Measurements from ENCODE around the gene SORCS2. TPM values are rescaled to one million over a fixed set of nuclear protein-coding genes. Genes with fewer than 3 reads are reported as not detected.

Gene SORCS2
- total RNA-seq, 1 donor from 2014 or later, result 3.0 TPM

DNA sequence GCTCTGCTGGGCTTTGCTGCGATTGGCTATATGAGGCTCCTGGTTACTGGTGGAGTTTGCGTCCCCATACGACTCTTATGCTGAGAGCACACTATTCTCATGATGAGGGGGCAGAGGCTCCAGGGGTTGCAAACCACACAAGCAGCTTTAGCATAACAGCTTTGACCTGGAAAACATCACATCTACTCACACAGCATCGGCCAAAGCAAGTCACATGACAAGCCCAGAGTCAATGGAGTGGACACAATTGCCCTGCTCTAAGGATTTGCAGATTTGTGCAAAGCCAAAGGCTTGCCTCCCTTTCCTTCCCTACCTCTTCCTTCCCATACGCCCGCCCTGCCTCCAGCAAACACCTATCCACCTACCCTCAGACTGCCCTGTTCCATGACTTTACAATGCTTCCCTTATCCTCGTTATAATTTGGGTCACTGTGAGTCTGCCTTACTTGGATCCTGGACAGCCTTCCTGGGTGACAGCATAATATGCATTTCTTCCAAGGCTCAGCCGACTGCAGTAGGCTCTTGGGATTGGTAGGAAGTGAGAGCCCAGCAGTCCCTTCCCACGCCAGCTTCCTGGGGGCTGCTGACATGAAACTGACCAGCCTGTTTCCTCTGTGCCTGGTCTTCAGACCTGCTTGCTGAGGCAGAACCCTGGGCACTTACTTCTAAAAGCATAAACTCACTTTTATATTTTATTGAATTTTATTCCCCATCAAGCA lies 450.6 kb downstream of the SORCS2 start:
- peaks cover 8% of the 10 kb centered on the region for H3K27me3 Mint-ChIP-seq (ENCODE audit: unreplicated experiment)
- H3K9me3 Mint-ChIP-seq (ENCODE audit: unreplicated experiment), result no peaks in the 10 kb centered on the region
- H3K36me3 Mint-ChIP-seq (ENCODE audit: unreplicated experiment), result no peaks in the 10 kb centered on the region
- peaks cover 2% of the 10 kb centered on the region for H3K4me1 Mint-ChIP-seq (ENCODE audit: unreplicated experiment)
- H3K27ac Mint-ChIP-seq (ENCODE audit: unreplicated experiment), result no peak overlapping the region
- TF ChIP-seq, protein P1, sequence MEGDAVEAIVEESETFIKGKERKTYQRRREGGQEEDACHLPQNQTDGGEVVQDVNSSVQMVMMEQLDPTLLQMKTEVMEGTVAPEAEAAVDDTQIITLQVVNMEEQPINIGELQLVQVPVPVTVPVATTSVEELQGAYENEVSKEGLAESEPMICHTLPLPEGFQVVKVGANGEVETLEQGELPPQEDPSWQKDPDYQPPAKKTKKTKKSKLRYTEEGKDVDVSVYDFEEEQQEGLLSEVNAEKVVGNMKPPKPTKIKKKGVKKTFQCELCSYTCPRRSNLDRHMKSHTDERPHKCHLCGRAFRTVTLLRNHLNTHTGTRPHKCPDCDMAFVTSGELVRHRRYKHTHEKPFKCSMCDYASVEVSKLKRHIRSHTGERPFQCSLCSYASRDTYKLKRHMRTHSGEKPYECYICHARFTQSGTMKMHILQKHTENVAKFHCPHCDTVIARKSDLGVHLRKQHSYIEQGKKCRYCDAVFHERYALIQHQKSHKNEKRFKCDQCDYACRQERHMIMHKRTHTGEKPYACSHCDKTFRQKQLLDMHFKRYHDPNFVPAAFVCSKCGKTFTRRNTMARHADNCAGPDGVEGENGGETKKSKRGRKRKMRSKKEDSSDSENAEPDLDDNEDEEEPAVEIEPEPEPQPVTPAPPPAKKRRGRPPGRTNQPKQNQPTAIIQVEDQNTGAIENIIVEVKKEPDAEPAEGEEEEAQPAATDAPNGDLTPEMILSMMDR (IDR thresholded peaks at IDR 0.05), result no peak
- DNase-seq (ENCODE audit: extremely low spot score, unreplicated experiment), result no peak
- no peak overlapping the region for H3K4me3 Mint-ChIP-seq (ENCODE audit: unreplicated experiment)

GRCh38 chr4:7645158-7645557 lies 452.8 kb downstream of the SORCS2 start:
- DNase-seq (ENCODE audit: extremely low spot score, unreplicated experiment), result no peak
- Mint-ChIP-seq H3K9me3 (ENCODE audit: unreplicated experiment) (no peaks in the 10 kb centered on the region), H3K27me3 (ENCODE audit: unreplicated experiment) (peaks cover 8% of the 10 kb centered on the region), H3K4me1 (ENCODE audit: unreplicated experiment) (peaks cover 11% of the 10 kb centered on the region), H3K4me3 (ENCODE audit: unreplicated experiment) (no peak overlapping the region), H3K27ac (ENCODE audit: unreplicated experiment) (no peak overlapping the region), H3K36me3 (ENCODE audit: unreplicated experiment) (no peaks in the 10 kb centered on the region)
- TF ChIP-seq, protein P1 (IDR thresholded peaks at IDR 0.05), result no peak

DNA sequence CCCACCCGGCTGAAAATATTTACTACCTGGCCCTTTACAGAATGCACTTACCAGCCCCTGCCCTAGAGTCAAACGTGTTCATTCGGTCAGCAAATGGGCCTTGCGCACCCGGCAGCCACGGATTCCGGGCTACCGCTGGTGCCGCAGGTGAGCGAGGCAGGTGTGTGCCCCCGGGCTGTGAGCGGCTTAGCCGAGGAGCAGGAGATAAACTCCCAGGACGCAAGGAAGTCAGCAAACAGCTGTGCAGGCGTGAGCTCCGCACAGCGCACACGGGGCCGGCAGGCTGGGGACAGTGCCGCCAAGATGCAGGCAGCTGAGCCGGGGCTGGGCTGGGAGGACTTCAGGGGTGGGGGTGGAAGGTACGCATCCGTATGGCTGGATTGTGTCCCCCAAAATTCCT lies 453.6 kb downstream of the SORCS2 start:
- DNase-seq (ENCODE audit: extremely low spot score, unreplicated experiment), result no peak
- TF ChIP-seq, protein P1 (IDR thresholded peaks at IDR 0.05), result no peak
- Mint-ChIP-seq H3K4me1 (ENCODE audit: unreplicated experiment) (peaks cover 12% of the 10 kb centered on the region), H3K27ac (ENCODE audit: unreplicated experiment) (no peak overlapping the region), H3K27me3 (ENCODE audit: unreplicated experiment) (peaks cover 8% of the 10 kb centered on the region), H3K4me3 (ENCODE audit: unreplicated experiment) (no peak overlapping the region), H3K9me3 (ENCODE audit: unreplicated experiment) (no peaks in the 10 kb centered on the region), H3K36me3 (ENCODE audit: unreplicated experiment) (no peaks in the 10 kb centered on the region)

DNA sequence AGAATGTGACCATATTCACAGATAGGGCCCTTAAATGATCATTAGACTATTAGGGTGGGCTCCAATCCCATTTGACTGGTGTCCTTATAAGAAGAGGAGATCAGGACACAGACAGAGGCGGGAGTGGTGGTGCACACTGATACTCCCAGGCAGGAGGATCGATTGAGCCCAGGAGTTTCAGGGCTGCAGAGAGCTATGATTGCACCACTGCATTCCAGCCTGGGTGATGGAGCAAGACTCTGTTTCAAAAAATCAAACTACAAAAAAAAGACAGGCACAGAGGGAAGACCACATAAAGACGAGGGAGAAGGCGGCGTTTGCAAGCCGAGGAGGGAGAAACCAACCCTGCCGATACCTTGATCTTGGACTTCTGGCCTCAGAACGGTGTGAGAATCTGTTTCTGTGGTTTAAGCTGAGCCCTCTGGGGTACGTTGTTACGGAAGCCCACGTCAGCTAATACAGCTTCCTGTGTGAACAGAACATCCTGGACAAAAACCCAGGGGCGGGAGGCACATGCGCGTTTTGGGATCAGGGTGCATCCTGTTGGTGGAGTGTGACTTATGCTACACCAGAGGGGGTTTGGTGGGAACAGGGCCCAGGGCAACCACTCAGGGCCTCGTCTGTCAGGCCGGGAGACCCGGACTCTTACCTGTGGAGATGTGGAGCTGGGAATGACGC lies 454.2 kb downstream of the SORCS2 start:
- H3K9me3 Mint-ChIP-seq (ENCODE audit: unreplicated experiment), result no peaks in the 10 kb centered on the region
- H3K4me1 Mint-ChIP-seq (ENCODE audit: unreplicated experiment), result peaks cover 17% of the 10 kb centered on the region
- TF ChIP-seq, protein P1 (IDR thresholded peaks at IDR 0.05), result no peak
- H3K36me3 Mint-ChIP-seq (ENCODE audit: unreplicated experiment), result no peaks in the 10 kb centered on the region
- no peak overlapping the region for H3K4me3 Mint-ChIP-seq (ENCODE audit: unreplicated experiment)
- H3K27ac Mint-ChIP-seq (ENCODE audit: unreplicated experiment), result no peak overlapping the region
- H3K27me3 Mint-ChIP-seq (ENCODE audit: unreplicated experiment), result peaks cover 5% of the 10 kb centered on the region
- DNase-seq (ENCODE audit: extremely low spot score, unreplicated experiment), result no peak

DNA sequence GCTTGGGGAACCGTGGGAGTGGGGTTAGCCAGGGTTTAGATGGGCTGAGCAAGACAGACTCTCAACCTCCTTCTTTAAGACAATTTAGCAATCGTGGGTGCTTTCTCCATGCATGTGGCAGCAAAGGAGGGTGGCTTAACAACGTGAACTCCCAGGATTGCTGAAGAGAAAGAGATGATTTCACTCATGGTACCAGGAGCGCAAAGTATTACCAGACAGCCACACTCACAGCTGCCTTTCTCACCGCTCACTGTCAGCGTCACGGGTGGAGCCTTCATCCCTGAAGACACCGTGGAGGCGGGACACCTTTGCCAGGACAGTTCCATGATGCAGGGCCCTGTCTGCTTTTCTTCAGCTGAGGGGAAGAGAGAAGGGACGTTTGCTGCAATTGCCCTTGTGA lies 454.8 kb downstream of the SORCS2 start:
- Mint-ChIP-seq H3K4me1 (ENCODE audit: unreplicated experiment) (peaks cover 22% of the 10 kb centered on the region), H3K9me3 (ENCODE audit: unreplicated experiment) (no peaks in the 10 kb centered on the region), H3K27ac (ENCODE audit: unreplicated experiment) (no peak overlapping the region), H3K27me3 (ENCODE audit: unreplicated experiment) (peaks cover 5% of the 10 kb centered on the region), H3K36me3 (ENCODE audit: unreplicated experiment) (no peaks in the 10 kb centered on the region), H3K4me3 (ENCODE audit: unreplicated experiment) (no peak overlapping the region)
- TF ChIP-seq, protein P1 (IDR thresholded peaks at IDR 0.05), result no peak
- no peak for DNase-seq (ENCODE audit: extremely low spot score, unreplicated experiment)
